Tibial nerve (tissue), 4 donors: ENCODE data around the gene C1orf94.
A peak's percentile ranks its signal among the peaks of the same experiment; 100 is the strongest.

Experiments
- CTCF ChIP-seq, 5 experiments: fragments of 200-600 bp in 3 of 5; fragments of 450-650 bp in 2 of 5; sonication (generic) in 3 of 5; IDR thresholded peaks; one replicate each; pipeline ENCODE4 v1.5.1; 2016 to 2019; ENCODE audit warnings: antibody characterized with exemption in 5 of 5, mild to moderate bottlenecking in 3 of 5, moderate library complexity in 2 of 5
- EP300 ChIP-seq, 2 donors: sonication (generic); formaldehyde crosslinking; IDR thresholded peaks; one replicate each; pipeline ENCODE4 v1.6.1; 2017; ENCODE audit warnings: antibody characterized with exemption in 2 of 2, mild to moderate bottlenecking in 1 of 2
- POLR2A ChIP-seq, 2 donors: fragments of 450-650 bp; IDR thresholded peaks; one replicate each; pipeline ENCODE4 v1.6.1; 2017; ENCODE audit warnings: antibody characterized with exemption in 2 of 2, mild to moderate bottlenecking in 2 of 2, moderate library complexity in 2 of 2

- peak; percentile 47 to 78 (median 58) for TF ChIP-seq CTCF (IDR thresholded peaks at IDR 0.05)
- TF ChIP-seq EP300 (IDR thresholded peaks at IDR 0.05) = no peak
- no peak for TF ChIP-seq POLR2A (IDR thresholded peaks at IDR 0.05)
These were observed 13.6 kb upstream of the C1orf94 start for GRCh38 chr1:34162852-34163766.
